ENCODE results near the gene ANO3. TPM values are rescaled to one million over a fixed set of nuclear protein-coding genes. Genes with fewer than 3 reads are reported as not detected.

Gene ANO3
- total and polyA plus RNA-seq, 4 donors: under 0.01 to 2.0 (median 0.40) TPM

DNA sequence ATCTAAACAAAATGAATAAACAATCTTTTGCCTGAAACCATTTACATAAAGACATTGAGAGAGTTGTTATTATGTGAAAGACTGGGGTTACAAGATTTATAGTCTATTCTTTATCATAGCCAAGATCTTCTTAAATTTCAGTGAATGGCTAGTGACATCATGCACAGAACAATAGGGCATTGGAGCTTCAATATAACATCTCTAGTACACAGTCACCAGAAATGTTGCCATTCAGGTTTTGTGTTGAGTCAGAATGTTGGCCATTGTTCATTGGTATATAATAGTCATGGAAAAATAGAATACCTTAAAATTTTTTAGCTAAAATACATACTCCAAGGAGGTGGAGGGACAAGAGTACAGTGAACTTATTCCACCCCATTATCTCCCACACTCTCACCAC, 345.6 kb downstream of the ANO3 start:
- peaks cover 0 to 5% (median 0%) of the 10 kb centered on the region in 4 donors for H3K4me1 ChIP-seq (ENCODE audit: control insufficient read depth in 4 of 4, insufficient read depth in 4 of 4, low read length in 3 of 4)
- no peak overlapping the region for H3K27ac ChIP-seq (ENCODE audit: low read depth in 1 of 2, low read length in 2 of 2)
- H3K4me3 ChIP-seq (ENCODE audit: low read depth in 1 of 3, low read length in 3 of 3): no peak overlapping the region
- TF ChIP-seq, protein P1, sequence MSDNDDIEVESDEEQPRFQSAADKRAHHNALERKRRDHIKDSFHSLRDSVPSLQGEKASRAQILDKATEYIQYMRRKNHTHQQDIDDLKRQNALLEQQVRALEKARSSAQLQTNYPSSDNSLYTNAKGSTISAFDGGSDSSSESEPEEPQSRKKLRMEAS (IDR thresholded peaks at IDR 0.05): no peak
- TF ChIP-seq FOXA1 (IDR thresholded peaks at IDR 0.05) (no peak), HNF4A (conservative IDR thresholded peaks at IDR 0.05) (no peak), HNF4G (IDR thresholded peaks at IDR 0.05) (no peak), EGR1 (IDR thresholded peaks at IDR 0.05; ENCODE audit: low read depth in 2 of 2) (no peak), RAD21 (IDR thresholded peaks at IDR 0.05) (no peak), RXRA (IDR thresholded peaks at IDR 0.05) (no peak), YY1 (IDR thresholded peaks at IDR 0.05) (no peak), NR2F2 (IDR thresholded peaks at IDR 0.05) (no peak), GABPA (IDR thresholded peaks at IDR 0.05 in 1 of 2, conservative IDR thresholded peaks at IDR 0.05 in 1 of 2) (no peak), FOXA2 (IDR thresholded peaks at IDR 0.05) (no peak), SP1 (IDR thresholded peaks at IDR 0.05) (no peak), JUND (IDR thresholded peaks at IDR 0.05) (no peak), TAF1 (conservative IDR thresholded peaks at IDR 0.05) (no peak)
- TF ChIP-seq, protein P2, sequence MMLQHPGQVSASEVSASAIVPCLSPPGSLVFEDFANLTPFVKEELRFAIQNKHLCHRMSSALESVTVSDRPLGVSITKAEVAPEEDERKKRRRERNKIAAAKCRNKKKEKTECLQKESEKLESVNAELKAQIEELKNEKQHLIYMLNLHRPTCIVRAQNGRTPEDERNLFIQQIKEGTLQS (IDR thresholded peaks at IDR 0.05): no peak
- TF ChIP-seq, protein P3, sequence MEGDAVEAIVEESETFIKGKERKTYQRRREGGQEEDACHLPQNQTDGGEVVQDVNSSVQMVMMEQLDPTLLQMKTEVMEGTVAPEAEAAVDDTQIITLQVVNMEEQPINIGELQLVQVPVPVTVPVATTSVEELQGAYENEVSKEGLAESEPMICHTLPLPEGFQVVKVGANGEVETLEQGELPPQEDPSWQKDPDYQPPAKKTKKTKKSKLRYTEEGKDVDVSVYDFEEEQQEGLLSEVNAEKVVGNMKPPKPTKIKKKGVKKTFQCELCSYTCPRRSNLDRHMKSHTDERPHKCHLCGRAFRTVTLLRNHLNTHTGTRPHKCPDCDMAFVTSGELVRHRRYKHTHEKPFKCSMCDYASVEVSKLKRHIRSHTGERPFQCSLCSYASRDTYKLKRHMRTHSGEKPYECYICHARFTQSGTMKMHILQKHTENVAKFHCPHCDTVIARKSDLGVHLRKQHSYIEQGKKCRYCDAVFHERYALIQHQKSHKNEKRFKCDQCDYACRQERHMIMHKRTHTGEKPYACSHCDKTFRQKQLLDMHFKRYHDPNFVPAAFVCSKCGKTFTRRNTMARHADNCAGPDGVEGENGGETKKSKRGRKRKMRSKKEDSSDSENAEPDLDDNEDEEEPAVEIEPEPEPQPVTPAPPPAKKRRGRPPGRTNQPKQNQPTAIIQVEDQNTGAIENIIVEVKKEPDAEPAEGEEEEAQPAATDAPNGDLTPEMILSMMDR (IDR thresholded peaks at IDR 0.05; ENCODE audit: low read depth, low read length, missing input control): no peak
- TF ChIP-seq, protein P4, sequence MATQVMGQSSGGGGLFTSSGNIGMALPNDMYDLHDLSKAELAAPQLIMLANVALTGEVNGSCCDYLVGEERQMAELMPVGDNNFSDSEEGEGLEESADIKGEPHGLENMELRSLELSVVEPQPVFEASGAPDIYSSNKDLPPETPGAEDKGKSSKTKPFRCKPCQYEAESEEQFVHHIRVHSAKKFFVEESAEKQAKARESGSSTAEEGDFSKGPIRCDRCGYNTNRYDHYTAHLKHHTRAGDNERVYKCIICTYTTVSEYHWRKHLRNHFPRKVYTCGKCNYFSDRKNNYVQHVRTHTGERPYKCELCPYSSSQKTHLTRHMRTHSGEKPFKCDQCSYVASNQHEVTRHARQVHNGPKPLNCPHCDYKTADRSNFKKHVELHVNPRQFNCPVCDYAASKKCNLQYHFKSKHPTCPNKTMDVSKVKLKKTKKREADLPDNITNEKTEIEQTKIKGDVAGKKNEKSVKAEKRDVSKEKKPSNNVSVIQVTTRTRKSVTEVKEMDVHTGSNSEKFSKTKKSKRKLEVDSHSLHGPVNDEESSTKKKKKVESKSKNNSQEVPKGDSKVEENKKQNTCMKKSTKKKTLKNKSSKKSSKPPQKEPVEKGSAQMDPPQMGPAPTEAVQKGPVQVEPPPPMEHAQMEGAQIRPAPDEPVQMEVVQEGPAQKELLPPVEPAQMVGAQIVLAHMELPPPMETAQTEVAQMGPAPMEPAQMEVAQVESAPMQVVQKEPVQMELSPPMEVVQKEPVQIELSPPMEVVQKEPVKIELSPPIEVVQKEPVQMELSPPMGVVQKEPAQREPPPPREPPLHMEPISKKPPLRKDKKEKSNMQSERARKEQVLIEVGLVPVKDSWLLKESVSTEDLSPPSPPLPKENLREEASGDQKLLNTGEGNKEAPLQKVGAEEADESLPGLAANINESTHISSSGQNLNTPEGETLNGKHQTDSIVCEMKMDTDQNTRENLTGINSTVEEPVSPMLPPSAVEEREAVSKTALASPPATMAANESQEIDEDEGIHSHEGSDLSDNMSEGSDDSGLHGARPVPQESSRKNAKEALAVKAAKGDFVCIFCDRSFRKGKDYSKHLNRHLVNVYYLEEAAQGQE (IDR thresholded peaks at IDR 0.05): no peak
- TF ChIP-seq, protein P5, sequence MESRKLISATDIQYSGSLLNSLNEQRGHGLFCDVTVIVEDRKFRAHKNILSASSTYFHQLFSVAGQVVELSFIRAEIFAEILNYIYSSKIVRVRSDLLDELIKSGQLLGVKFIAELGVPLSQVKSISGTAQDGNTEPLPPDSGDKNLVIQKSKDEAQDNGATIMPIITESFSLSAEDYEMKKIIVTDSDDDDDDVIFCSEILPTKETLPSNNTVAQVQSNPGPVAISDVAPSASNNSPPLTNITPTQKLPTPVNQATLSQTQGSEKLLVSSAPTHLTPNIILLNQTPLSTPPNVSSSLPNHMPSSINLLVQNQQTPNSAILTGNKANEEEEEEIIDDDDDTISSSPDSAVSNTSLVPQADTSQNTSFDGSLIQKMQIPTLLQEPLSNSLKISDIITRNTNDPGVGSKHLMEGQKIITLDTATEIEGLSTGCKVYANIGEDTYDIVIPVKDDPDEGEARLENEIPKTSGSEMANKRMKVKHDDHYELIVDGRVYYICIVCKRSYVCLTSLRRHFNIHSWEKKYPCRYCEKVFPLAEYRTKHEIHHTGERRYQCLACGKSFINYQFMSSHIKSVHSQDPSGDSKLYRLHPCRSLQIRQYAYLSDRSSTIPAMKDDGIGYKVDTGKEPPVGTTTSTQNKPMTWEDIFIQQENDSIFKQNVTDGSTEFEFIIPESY (IDR thresholded peaks at IDR 0.05): no peak
- no peaks in the 10 kb centered on the region for H3K27me3 ChIP-seq (ENCODE audit: control insufficient read depth in 4 of 4, insufficient read depth in 4 of 4, low read length in 3 of 4)
- no peaks in the 10 kb centered on the region for H3K9me3 ChIP-seq (ENCODE audit: control insufficient read depth in 4 of 4, low read length in 3 of 4)
- no peak overlapping the region for H3K9ac ChIP-seq (ENCODE audit: low read depth in 1 of 2, low read length in 2 of 2)
- no peak for DNase-seq (ENCODE audit: low spot score)
- peaks cover 0 to 2% (median 0%) of the 10 kb centered on the region in 4 donors for H3K36me3 ChIP-seq (ENCODE audit: control insufficient read depth in 4 of 4, insufficient read depth in 3 of 4, low read depth in 1 of 4, low read length in 3 of 4)
